Measurements from ENCODE around the gene DHX8. TPM values are rescaled to one million over a fixed set of nuclear protein-coding genes. Genes with fewer than 3 reads are reported as not detected.

DHX8 gene
- total RNA-seq (2021; ENCODE audit: unreplicated experiment) (53.5 TPM), Bru-seq, nascent RNA (percentile 74 among the genes with signal in this experiment), BruChase-seq, experiment 1, labeled RNA remaining after a 6-hour chase (percentile 78 among the genes with signal in this experiment), BruChase-seq, experiment 2, labeled RNA remaining after a 2-hour chase (percentile 80 among the genes with signal in this experiment)
- polyA plus RNA-seq (2012), result 23.5 and 27.3 TPM in 2 replicates
- long read RNA-seq, full-length matches to known transcripts, result 59 of 92 reads
- long read RNA-seq, partial matches to known transcripts, result 10 of 92 reads
- long read RNA-seq, other reads (novel, unspliced or antisense), result 23 of 92 reads

GRCh38 chr17:43483674-43484551 lies at the start of gene DHX8:
DHX8 (plus strand) TSS chr17:43483975; CDS start chr17:43484038, 63 bp downstream.
- Histone ChIP-seq H4K20me1 (ENCODE audit: insufficient read depth) (no peaks in the 10 kb centered on the region), H3K4me2 (ENCODE audit: low read length) (peak within 1 kb of the TSS; percentile 94), H3K79me2 (ENCODE audit: insufficient read depth, low read length) (peaks cover 46% of the 10 kb centered on the region), H3K9ac (ENCODE audit: low read length) (peak within 1 kb of the TSS; percentile 72), H3K36me3 (ENCODE audit: control insufficient read depth in 1 of 2, insufficient read depth in 2 of 2, low read length in 2 of 2) (no peaks in the 10 kb centered on the region), H3K9me3 (ENCODE audit: control insufficient read depth in 1 of 2, insufficient read depth in 1 of 2, low read depth in 1 of 2, low read length in 2 of 2) (no peaks in the 10 kb centered on the region), H3K27ac (ENCODE audit: low read depth, low read length) (peak within 1 kb of the TSS; percentile 51), H3K9me2 (ENCODE audit: insufficient read depth) (no peaks in the 10 kb centered on the region), H3K27me3 (ENCODE audit: insufficient read depth, low read length) (no peaks in the 10 kb centered on the region), H3K4me1 (ENCODE audit: control insufficient read depth in 1 of 2, insufficient read depth in 2 of 2, low read length in 2 of 2) (peaks cover 11 to 13% of the 10 kb centered on the region in 2 experiments), H3K4me3 (replicated peaks in 1 of 2; ENCODE audit: low read depth in 1 of 2, low read length in 2 of 2) (peak within 1 kb of the TSS; percentile 75 to 83), H2AFZ (ENCODE audit: low read depth, low read length, poor library complexity, severe bottlenecking) (peak within 1 kb of the TSS; percentile 89)
- BruUV-seq (replicated peaks), result TSS peak; percentile 77
- ChIA-PET POLR2A (interaction anchor here (0.7 to 5.7 kb wide), 11 partner anchors 14 to 192 kb away, joined by 3 to 68 read pairs (median 7); partner anchors contain the start of gene ARL4D), RAD21 (ENCODE audit: low non-redundant PET in 1 of 2, low total read pairs in 2 of 2, uncharacterized antibody in 2 of 2, unreplicated experiment in 2 of 2) (interaction anchor here (0.6 to 2.9 kb wide), 11 partner anchors 15 to 519 kb away, joined by 3 to 31 read pairs (median 3); partner anchors contain the start of gene ARL4D (in 1 of the 2)), CTCF (interaction anchor here (0.6 to 4.9 kb wide), 22 partner anchors 9 to 486 kb away, joined by 3 to 194 read pairs (median 5); partner anchors contain the start of genes ARL4D, NBR1 and RPL27)
- ATAC-seq (peak; percentile 95), DNase-seq (ENCODE audit: low read depth, low spot score) (peak; percentile 98)
- intact Hi-C loops (cut with micrococcal nuclease), result loop anchor here (1.0 to 5.0 kb wide), 3 partner anchors 55 to 147 kb away; no protein-coding TSS in a partner anchor
- TF ChIP-seq REST (IDR thresholded peaks at IDR 0.05; ENCODE audit: low read depth) (no peak), POLR2A (IDR thresholded peaks at IDR 0.05; ENCODE audit: borderline replicate concordance, extremely low read depth, insufficient read depth, insufficient read length) (peak; percentile 65), TCF7L2 (IDR thresholded peaks at IDR 0.05; ENCODE audit: borderline replicate concordance, extremely low read depth, insufficient read depth, insufficient read length) (peak; percentile 21), CEBPB (IDR thresholded peaks at IDR 0.05; ENCODE audit: low read depth) (no peak), MAX (IDR thresholded peaks at IDR 0.05) (peak; percentile 87), CTCF (IDR thresholded peaks at IDR 0.05 in 2 of 3, conservative IDR thresholded peaks at IDR 0.05 in 1 of 3; ENCODE audit: borderline replicate concordance in 1 of 3, insufficient read depth in 1 of 3, low read depth in 2 of 3, low read length in 2 of 3) (peak; percentile 100), EZH2 (IDR thresholded peaks at IDR 0.05) (no peak), ZFX (IDR thresholded peaks at IDR 0.05) (no peak), JUND (IDR thresholded peaks at IDR 0.05) (no peak; the same call in 1 of the 2 replicates), SP1 (IDR thresholded peaks at IDR 0.05; ENCODE audit: low read depth) (peak; percentile 87), SIN3A (IDR thresholded peaks at IDR 0.05; ENCODE audit: low read depth) (peak; percentile 90), RAD21 (IDR thresholded peaks at IDR 0.05; ENCODE audit: low read depth) (peak; percentile 100), ATF3 (IDR thresholded peaks at IDR 0.05) (no peak; the same call in 1 of the 2 replicates), EGR1 (IDR thresholded peaks at IDR 0.05; ENCODE audit: low read depth) (peak; percentile 70), FOSL1 (IDR thresholded peaks at IDR 0.05; ENCODE audit: low read depth) (no peak), ZBTB33 (IDR thresholded peaks at IDR 0.05; ENCODE audit: extremely low read depth, insufficient replicate concordance, low read length) (peak; percentile 45)

Measured in HCT116 (cell line).